ENCODE results near the gene STRADA. TPM values are rescaled to one million over a fixed set of nuclear protein-coding genes. Genes with fewer than 3 reads are reported as not detected.

Gene STRADA
- total and polyA plus RNA-seq, 8 donors, result 28.1 to 87.5 (median 80.6) TPM

DNA sequence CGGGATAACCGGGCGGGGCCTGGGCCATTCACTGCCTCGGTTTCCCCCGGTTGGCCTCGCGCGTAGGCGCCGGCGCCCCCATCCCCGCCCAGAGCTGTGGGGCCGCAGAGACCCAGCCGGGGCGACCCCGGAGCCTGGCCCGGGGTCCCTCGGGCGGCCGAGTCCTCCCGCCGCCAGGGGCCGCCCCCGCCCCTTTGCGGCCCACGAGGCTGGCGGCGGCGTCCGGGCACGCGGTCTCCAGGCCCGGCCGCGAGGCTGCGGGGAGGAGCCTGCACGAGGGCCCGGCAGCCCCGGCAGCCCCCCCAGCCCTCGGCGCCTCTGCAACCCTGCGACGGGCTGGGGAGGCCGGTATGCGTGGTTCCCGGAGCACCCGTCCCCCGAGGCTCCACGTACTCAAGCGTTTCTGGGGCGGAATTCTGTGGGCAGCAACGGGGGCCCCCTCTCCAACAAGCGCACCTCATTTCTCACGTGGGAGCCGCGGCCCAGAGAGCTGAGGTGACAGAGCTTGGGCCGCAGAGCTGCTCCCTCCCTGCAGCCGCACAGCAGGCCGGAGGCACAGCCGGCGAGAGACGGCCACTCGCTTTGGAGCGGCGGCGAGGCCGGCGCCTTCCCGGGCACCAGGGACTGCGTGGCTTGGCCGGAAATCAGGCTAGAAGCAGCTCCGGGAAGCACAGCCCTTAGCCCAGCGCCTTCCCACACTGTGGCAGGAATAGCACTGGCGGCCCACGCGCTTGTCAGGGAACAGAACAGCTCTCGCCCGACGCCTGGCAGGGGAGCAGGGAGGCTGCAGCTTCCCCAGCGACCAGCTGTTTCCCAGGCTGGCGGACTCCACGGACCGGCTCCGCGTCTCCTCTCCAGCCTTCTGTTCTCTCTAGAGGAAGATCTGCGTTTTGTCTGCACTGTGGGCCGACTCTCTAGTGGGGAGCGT lies 40.8 kb downstream of the STRADA start:
- intact Hi-C loops (cut with DNase I), result no loop called here
- no peaks in the 10 kb centered on the region for H3K9me3 ChIP-seq
- H3K36me3 ChIP-seq, result peaks cover 0 to 32% of the 10 kb centered on the region in 2 donors
- peaks cover 3 to 71% of the 10 kb centered on the region in 2 donors for H3K4me1 ChIP-seq
- DNase-seq (peak in 3 of 4 donors; percentile 29 to 88 (median 74)), ATAC-seq (peak; percentile 13)
- peak overlapping the region; percentile 46 to 61 for H3K4me3 ChIP-seq
- no peak for TF ChIP-seq CTCF (IDR thresholded peaks at IDR 0.05)
- H3K27me3 ChIP-seq, result no peaks in the 10 kb centered on the region
- H3K27ac ChIP-seq, result peak overlapping the region; percentile 84 to 89

DNA sequence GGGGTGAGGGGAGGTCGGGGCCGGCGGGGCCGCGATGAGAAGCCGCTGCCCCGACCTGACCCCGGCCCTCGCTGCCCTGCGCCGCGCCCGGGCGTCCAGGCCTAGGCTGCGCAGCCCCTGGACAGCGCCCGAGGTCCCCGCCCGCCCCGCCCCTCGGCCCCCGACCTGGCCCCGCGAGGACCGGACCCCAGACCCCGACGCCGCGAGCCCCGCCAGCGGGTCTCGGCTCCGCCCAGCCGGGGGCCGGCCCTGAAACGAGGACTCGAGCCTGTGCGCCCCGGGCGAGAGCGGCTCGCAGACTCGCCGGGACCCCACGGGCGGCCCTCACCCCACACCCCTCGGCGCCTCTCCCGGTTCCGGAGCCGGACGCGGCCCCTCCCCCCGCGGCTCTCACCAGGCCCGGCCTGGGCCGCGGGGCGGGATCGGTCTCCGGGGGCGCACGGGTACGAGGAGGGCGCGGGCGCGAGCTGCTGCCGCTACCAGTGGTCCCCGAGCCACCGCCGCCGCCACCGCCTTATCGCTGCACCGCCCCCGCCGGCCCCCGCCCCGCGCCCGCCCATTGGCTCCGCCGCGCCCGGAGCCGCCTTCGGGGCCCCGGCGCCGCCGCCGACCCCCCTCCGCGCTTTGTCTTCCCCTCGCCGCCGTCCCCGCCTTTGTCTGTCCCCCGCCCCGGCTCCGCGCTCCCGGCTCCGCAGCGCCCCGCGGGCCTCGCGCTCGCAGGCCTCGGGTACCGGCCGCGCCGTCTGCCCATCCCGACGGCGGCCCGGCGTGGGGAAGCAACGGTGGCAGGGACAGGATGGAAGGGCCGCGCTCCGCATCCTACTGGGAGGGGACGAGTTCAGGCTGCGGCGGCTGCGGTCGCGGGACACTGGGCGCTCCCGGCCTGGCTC lies 41.7 kb downstream of the STRADA start, which contains the start of gene LIMD2:
TSS of gene LIMD2 (minus strand) at position 488 of the 890 bp plus-strand sequence. CDS start 827 bp downstream, outside the sequence.
- Histone ChIP-seq H3K4me1 (peaks cover 3 to 70% of the 10 kb centered on the region in 2 donors), H3K4me3 (peak within 1 kb of the TSS; percentile 46 to 61), H3K36me3 (peaks cover 0 to 32% of the 10 kb centered on the region in 2 donors), H3K9me3 (no peaks in the 10 kb centered on the region), H3K27ac (peak within 1 kb of the TSS; percentile 84 to 89), H3K27me3 (no peaks in the 10 kb centered on the region)
- DNase-seq (peak in 3 of 4 donors; percentile 42 to 92 (median 72)), ATAC-seq (peak; percentile 9)
- intact Hi-C loops (cut with DNase I), result no loop called here
- TF ChIP-seq CTCF (IDR thresholded peaks at IDR 0.05), result no peak

GRCh38 chr17:63698886-63699637 lies 42.5 kb downstream of the STRADA start:
- H3K27me3 ChIP-seq, result no peaks in the 10 kb centered on the region
- TF ChIP-seq CTCF (IDR thresholded peaks at IDR 0.05), result no peak
- H3K4me3 ChIP-seq, result peak overlapping the region; percentile 46 to 61
- peaks cover 0 to 30% of the 10 kb centered on the region in 2 donors for H3K36me3 ChIP-seq
- peaks cover 3 to 70% of the 10 kb centered on the region in 2 donors for H3K4me1 ChIP-seq
- intact Hi-C loops (cut with DNase I), result no loop called here
- peak; percentile 31 for ATAC-seq
- peak in 2 of 4 donors; percentile 81 to 94 for DNase-seq
- H3K27ac ChIP-seq, result peak overlapping the region; percentile 81 to 89
- H3K9me3 ChIP-seq, result no peaks in the 10 kb centered on the region

DNA sequence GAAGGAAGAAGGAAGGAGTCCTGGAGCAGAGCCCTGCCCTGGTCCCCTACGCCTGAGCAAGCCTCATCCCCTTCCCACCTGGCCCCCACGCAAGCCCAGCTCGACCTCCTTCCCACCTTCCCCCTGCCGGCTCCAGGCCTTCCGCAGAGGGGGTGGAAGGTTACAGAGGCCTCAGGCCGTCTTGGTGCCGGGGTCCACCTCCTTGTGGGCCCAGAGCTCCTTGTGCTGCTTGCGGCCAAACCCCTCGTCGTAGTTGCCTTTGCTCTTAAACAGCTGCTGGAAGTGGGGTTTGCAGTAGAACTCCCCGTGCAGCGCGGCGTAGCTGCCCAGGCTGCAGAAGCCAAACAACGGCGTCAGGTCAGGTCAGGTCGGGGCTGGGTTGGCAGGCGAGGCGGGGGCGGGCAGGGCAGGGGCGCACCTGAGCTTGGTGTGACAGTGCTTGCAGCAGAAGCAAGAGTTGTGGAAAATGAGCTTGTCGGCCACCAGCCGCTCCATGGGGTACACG lies 43.2 kb downstream of the STRADA start:
- H3K9me3 ChIP-seq, result no peaks in the 10 kb centered on the region
- peaks cover 3 to 65% of the 10 kb centered on the region in 2 donors for H3K4me1 ChIP-seq
- ATAC-seq (peak; percentile 2), DNase-seq (peak in 1 of 4 donors; percentile 73)
- no peaks in the 10 kb centered on the region for H3K27me3 ChIP-seq
- peak overlapping the region; percentile 46 to 61 for H3K4me3 ChIP-seq
- H3K36me3 ChIP-seq, result peaks cover 0 to 30% of the 10 kb centered on the region in 2 donors
- no peak for TF ChIP-seq CTCF (IDR thresholded peaks at IDR 0.05)
- peak overlapping the region; percentile 81 to 89 for H3K27ac ChIP-seq
- intact Hi-C loops (cut with DNase I), result no loop called here

All from left lung (tissue), 10 donors.